AG04449 (cell line): ENCODE data around the gene SAFB2.

Experiments used
- CTCF ChIA-PET: fragments of 350-600 bp; formaldehyde crosslinking; extraction: SDS; loops from one replicate; lab custom pipeline; 2021; ENCODE audit warnings: antibody characterized with exemption; lab: Yijun Ruan, JAX
- POLR2A ChIA-PET: fragments of 400-600, 350-600 bp; formaldehyde crosslinking; extraction: SDS; loops from one replicate; lab custom pipeline; 2020; ENCODE audit warnings: antibody characterized with exemption, inconsistent platforms; lab: Yijun Ruan, JAX
- DNase-seq: peaks from one replicate; pipeline ENCODE4 v3.0.0-alpha.2; 2010; ENCODE audit warnings: low read depth, low spot score
- H3K4me3 ChIP-seq: 2 replicates; pipeline ENCODE4 v1.5.1; 2011; ENCODE audit warnings: low read depth, mild to moderate bottlenecking, control low read depth, low read length
- TF ChIP-seq, protein P1 (sequence below): IDR thresholded peaks from one replicate; pipeline ENCODE4 v1.5.1; 2011; ENCODE audit warnings: mild to moderate bottlenecking, moderate library complexity, low read length, control low read depth, inconsistent platforms; ENCODE audit not compliant: insufficient read depth; ENCODE audit errors: missing control alignments

SAFB2 gene

DNA sequence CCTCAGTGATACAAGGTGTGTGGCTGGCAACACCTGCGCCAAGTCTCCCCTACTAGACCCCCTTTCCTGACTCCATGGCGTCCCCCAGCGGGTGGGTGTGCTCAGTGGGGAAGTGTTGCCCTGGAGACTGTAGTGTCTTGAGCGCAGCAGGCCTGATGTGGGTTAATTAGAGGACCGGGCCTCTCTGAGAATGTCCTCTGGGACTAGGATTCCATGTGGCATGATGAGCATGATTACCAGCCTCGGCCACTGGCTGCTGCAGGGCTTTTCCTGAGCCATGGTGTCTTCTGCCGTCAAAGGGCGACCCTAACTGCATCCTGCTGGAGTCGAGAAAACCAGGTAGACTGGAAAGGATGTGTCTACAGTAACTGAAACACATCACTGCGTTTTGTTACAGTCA lies 29.7 kb upstream of the SAFB2 start:
- POLR2A ChIA-PET: no interaction called here
- DNase-seq: no peak

DNA sequence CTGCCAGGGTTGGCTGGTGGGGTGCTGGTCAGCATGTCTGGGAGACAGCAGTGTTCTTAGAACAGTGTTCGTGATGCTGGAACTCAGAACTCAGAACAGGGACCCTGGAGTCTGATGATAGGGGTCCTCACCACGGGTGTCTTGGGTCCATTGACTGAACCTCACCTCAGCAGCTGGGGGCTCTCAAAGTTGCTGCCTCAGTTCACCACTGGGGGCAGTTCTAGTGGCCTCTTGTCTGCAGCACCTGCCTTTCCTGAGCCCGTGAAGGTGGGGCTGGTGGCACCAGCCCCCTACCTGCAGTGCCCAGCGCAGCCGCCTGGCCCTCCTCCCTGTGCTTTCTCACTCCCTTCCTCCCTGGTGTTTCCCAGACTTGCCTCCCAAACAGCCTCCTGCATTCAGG lies 28.8 kb upstream of the SAFB2 start:
- no peak for DNase-seq
- TF ChIP-seq, protein P1, sequence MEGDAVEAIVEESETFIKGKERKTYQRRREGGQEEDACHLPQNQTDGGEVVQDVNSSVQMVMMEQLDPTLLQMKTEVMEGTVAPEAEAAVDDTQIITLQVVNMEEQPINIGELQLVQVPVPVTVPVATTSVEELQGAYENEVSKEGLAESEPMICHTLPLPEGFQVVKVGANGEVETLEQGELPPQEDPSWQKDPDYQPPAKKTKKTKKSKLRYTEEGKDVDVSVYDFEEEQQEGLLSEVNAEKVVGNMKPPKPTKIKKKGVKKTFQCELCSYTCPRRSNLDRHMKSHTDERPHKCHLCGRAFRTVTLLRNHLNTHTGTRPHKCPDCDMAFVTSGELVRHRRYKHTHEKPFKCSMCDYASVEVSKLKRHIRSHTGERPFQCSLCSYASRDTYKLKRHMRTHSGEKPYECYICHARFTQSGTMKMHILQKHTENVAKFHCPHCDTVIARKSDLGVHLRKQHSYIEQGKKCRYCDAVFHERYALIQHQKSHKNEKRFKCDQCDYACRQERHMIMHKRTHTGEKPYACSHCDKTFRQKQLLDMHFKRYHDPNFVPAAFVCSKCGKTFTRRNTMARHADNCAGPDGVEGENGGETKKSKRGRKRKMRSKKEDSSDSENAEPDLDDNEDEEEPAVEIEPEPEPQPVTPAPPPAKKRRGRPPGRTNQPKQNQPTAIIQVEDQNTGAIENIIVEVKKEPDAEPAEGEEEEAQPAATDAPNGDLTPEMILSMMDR: no peak
- ChIA-PET CTCF (no interaction called here), POLR2A (no interaction called here)
- no peak overlapping the region for H3K4me3 ChIP-seq

More for the DNA sequence above, 29.7 kb upstream of the SAFB2 start:
- TF ChIP-seq, protein P1: no peak
- CTCF ChIA-PET: no interaction called here
- no peak overlapping the region for H3K4me3 ChIP-seq

DNA sequence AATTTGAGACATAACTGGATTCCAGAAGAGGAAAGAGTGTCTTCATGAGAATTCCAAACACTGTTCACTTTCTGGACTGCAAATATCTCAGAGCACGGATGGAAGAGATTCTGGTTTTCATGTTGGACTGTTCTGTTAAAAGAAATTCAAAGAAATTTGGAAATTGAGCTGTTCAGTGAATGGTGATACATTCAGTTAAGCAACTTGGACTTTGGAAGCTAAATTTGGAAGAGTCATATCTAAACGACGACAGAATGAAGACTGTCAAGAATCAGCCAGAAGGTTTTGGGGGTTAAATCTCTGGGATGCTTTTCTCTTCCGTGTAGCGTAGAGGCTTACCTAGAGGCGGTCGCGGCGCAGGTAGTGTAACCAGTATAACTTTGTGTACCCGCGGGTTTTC lies 25.9 kb upstream of the SAFB2 start:
- ChIA-PET POLR2A (no interaction called here), CTCF (no interaction called here)
- H3K4me3 ChIP-seq: no peak overlapping the region
- TF ChIP-seq, protein P1: no peak
- DNase-seq: no peak

DNA sequence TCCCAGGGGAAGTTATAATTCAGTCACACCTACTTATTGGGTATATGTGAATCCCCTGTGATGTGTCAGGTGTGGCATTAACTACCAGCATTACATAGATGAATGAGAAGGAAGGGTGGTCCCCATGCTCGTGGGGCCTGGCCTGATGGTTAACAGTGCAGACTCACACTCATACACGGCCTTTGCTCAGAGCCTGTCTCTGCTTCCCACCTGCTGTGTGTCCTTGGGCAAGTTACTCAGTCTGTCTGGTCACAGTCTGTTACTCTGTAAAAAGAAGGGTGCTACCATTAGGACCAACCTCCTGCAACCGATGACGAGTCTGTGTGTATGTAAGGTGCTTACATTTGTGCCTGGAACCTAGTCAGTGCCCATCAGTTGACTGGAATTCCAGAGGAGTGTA lies 24.1 kb upstream of the SAFB2 start:
- DNase-seq: no peak
- POLR2A ChIA-PET: no interaction called here
- H3K4me3 ChIP-seq: no peak overlapping the region
- TF ChIP-seq, protein P1: no peak
- CTCF ChIA-PET: no interaction called here

DNA sequence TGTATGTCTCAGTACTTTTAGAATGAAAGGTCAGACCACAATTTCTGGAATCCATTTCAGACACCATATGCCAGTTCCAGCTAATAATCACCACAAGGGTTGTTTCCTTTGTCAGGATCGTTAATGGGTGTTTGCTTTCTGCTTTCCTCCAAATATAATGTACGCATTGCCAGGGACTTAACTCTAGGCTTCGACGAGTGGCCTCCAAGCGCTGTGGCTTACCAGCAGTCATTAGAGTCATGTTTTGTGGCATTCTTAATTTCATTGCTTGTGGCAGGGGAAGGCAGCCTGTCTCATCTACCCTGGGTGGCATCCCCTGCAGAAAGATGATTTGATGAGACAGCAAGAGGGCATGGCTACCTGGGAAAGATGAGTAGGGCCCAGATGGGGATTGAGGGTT lies 22.8 kb upstream of the SAFB2 start:
- ChIA-PET CTCF (no interaction called here), POLR2A (no interaction called here)
- H3K4me3 ChIP-seq: no peak overlapping the region
- DNase-seq: no peak
- TF ChIP-seq, protein P1: no peak

DNA sequence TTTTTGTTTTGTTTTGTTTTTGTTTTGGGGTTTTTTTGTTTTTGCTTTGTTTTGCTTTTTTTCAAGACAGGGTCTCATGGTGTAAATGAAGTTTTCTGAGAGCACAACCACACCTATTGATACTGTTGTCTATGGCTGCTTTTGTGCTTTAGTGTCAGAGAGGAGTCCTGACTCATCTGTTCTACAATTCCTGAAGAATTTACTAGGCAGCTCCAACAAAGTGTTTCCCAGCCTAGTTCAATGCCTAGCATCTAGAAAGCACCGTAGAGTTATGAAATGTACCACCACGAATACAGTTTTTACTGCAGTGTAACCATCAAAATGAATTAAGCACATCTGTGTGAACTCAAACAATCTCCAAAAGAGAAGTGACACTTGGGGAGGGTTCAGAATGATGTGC lies 21.5 kb upstream of the SAFB2 start:
- no peak overlapping the region for H3K4me3 ChIP-seq
- ChIA-PET CTCF (no interaction called here), POLR2A (interaction anchor here (0.6 kb wide), 1 partner anchor 16 kb away, joined by 3 read pairs; no protein-coding TSS in a partner anchor)
- TF ChIP-seq, protein P1: no peak
- no peak for DNase-seq
